ENCODE measurements around the gene MMP20.
"Not testable (repeated sequence)": the region's sequence is repeated elsewhere in the genome, so short reads cannot be mapped to it uniquely, and the experiment has no call there.

The MMP20 gene

GRCh38 chr11:102625177-102625576 is at the start of gene MMP20:
MMP20 (minus strand) TSS chr11:102625332; CDS start chr11:102625319, 13 bp downstream.
- DNase-seq, result no peak

- DNase-seq, result no peak
Measured at GRCh38 chr11:102669664-102670063, 44.5 kb upstream of the MMP20 start.

GRCh38 chr11:102666331-102666957 is 41.3 kb upstream of the MMP20 start:
- DNase-seq, result no peak

GRCh38 chr11:102664001-102664752 is 39.0 kb upstream of the MMP20 start:
- DNase-seq, result no peak

- no peak for DNase-seq
Measured at GRCh38 chr11:102662607-102663006, 37.5 kb upstream of the MMP20 start.

GRCh38 chr11:102661040-102661439 is 35.9 kb upstream of the MMP20 start:
- no peak for DNase-seq

- no peak for DNase-seq
Measured at GRCh38 chr11:102656528-102656927, 31.4 kb upstream of the MMP20 start.

GRCh38 chr11:102655547-102655946 is 30.4 kb upstream of the MMP20 start:
- no peak for DNase-seq

GRCh38 chr11:102654761-102655160 is 29.6 kb upstream of the MMP20 start:
- DNase-seq, result no peak

GRCh38 chr11:102653744-102654291 is 28.7 kb upstream of the MMP20 start:
- DNase-seq, result no peak

GRCh38 chr11:102647430-102647829 is 22.3 kb upstream of the MMP20 start:
- no peak for DNase-seq

- no peak for DNase-seq
Measured at GRCh38 chr11:102643941-102644340, 18.8 kb upstream of the MMP20 start.

GRCh38 chr11:102640946-102641345 is 15.8 kb upstream of the MMP20 start:
- DNase-seq, result no peak

GRCh38 chr11:102639656-102640055 is 14.5 kb upstream of the MMP20 start:
- no peak for DNase-seq

GRCh38 chr11:102637731-102638130 is 12.6 kb upstream of the MMP20 start:
- DNase-seq, result no peak

- DNase-seq, result no peak
Measured at GRCh38 chr11:102633385-102634026, 8.4 kb upstream of the MMP20 start.

- no peak for DNase-seq
Measured at GRCh38 chr11:102632026-102632425, 6.9 kb upstream of the MMP20 start.

- DNase-seq, result no peak
Measured at GRCh38 chr11:102630598-102631448, 5.7 kb upstream of the MMP20 start.

- not testable (repeated sequence) for DNase-seq
Measured at GRCh38 chr11:102629908-102630307, 4.8 kb upstream of the MMP20 start.

GRCh38 chr11:102626676-102627075 is 1.5 kb upstream of the MMP20 start:
- DNase-seq, result no peak

GRCh38 chr11:102623998-102624397 is 1.1 kb downstream of the MMP20 start:
- DNase-seq, result no peak

GRCh38 chr11:102623128-102623527 is 2.0 kb downstream of the MMP20 start:
- DNase-seq, result no peak

GRCh38 chr11:102622258-102622657 is 2.9 kb downstream of the MMP20 start:
- no peak for DNase-seq
